UCSD-AML1 (cell line): ENCODE results near the gene COL4A2.

ENCODE experiments used
- DNase-seq: peaks from one replicate; lab custom pipeline; 2025; ENCODE audit not compliant: unreplicated experiment; lab: John Stamatoyannopoulos, UW

Gene COL4A2

GRCh38 chr13:110548891-110549794 is 242.1 kb downstream of the COL4A2 start:
- DNase-seq: no peak

- DNase-seq: no peak
These were observed 242.7 kb downstream of the COL4A2 start for GRCh38 chr13:110549795-110550160.

GRCh38 chr13:110551284-110551683 is 244.2 kb downstream of the COL4A2 start:
- no peak for DNase-seq

- DNase-seq: no peak
These were observed 245.7 kb downstream of the COL4A2 start for GRCh38 chr13:110552767-110553166.

GRCh38 chr13:110553417-110553816 is 246.3 kb downstream of the COL4A2 start:
- no peak for DNase-seq

- DNase-seq: no peak
These were observed 247.2 kb downstream of the COL4A2 start for GRCh38 chr13:110554227-110554836.

GRCh38 chr13:110554946-110555345 is 247.9 kb downstream of the COL4A2 start:
- no peak for DNase-seq

GRCh38 chr13:110555601-110556223 is 248.6 kb downstream of the COL4A2 start:
- peak; percentile 52 for DNase-seq

- no peak for DNase-seq
These were observed 249.1 kb downstream of the COL4A2 start for GRCh38 chr13:110556224-110556606.

GRCh38 chr13:110557082-110557481 is 250.0 kb downstream of the COL4A2 start:
- DNase-seq: no peak

GRCh38 chr13:110557610-110558305 is 250.7 kb downstream of the COL4A2 start:
- no peak for DNase-seq

GRCh38 chr13:110559429-110559943 is 252.4 kb downstream of the COL4A2 start:
- no peak for DNase-seq

- no peak for DNase-seq
These were observed 252.9 kb downstream of the COL4A2 start for GRCh38 chr13:110559986-110560385.

GRCh38 chr13:110560601-110561343 is 253.7 kb downstream of the COL4A2 start:
- DNase-seq: peak; percentile 56

GRCh38 chr13:110561344-110562035 is 254.4 kb downstream of the COL4A2 start, which contains the start of gene RAB20:
Gene RAB20 (minus strand): TSS chr13:110561722. CDS start chr13:110561519, 203 bp downstream.
- peak; percentile 82 for DNase-seq

- DNase-seq: no peak
These were observed 255.0 kb downstream of the COL4A2 start for GRCh38 chr13:110562036-110562597.
